ENCODE data around the gene TTC29. TPM values are rescaled to one million over a fixed set of nuclear protein-coding genes. Genes with fewer than 3 reads are reported as not detected.

The TTC29 gene
- total RNA-seq, 3 donors from 2014 or later: 0.29 TPM; not detected in 2

- intact Hi-C loops (cut with DNase I; ENCODE audit: low total_unique reads): no loop called here
- Histone ChIP-seq H3K27me3 (no peaks in the 10 kb centered on the region), H3K4me1 (no peaks in the 10 kb centered on the region), H3K4me3 (no peak overlapping the region), H3K27ac (no peak overlapping the region), H3K9me3 (no peaks in the 10 kb centered on the region), H3K36me3 (no peaks in the 10 kb centered on the region)
- TF ChIP-seq CTCF (IDR thresholded peaks at IDR 0.05) (no peak), POLR2A (IDR thresholded peaks at IDR 0.05) (no peak), POLR2AphosphoS5 (IDR thresholded peaks at IDR 0.05) (no peak)
- no peak for DNase-seq (ENCODE audit: low spot score in 2 of 2)
Observed at GRCh38 chr4:146900295-146900694, 45.4 kb downstream of the TTC29 start.

- TF ChIP-seq POLR2A (IDR thresholded peaks at IDR 0.05) (no peak), CTCF (IDR thresholded peaks at IDR 0.05) (no peak), POLR2AphosphoS5 (IDR thresholded peaks at IDR 0.05) (no peak)
- no peak overlapping the region for H3K4me3 ChIP-seq
- no peaks in the 10 kb centered on the region for H3K27me3 ChIP-seq
- H3K27ac ChIP-seq: no peak overlapping the region
- H3K4me1 ChIP-seq: no peaks in the 10 kb centered on the region
- H3K9me3 ChIP-seq: no peaks in the 10 kb centered on the region
- no peak for DNase-seq (ENCODE audit: low spot score in 2 of 2)
- H3K36me3 ChIP-seq: no peaks in the 10 kb centered on the region
- intact Hi-C loops (cut with DNase I; ENCODE audit: low total_unique reads): no loop called here
Observed at GRCh38 chr4:146890301-146890700, 55.4 kb downstream of the TTC29 start.

- H3K36me3 ChIP-seq: no peaks in the 10 kb centered on the region
- H3K4me1 ChIP-seq: no peaks in the 10 kb centered on the region
- DNase-seq (ENCODE audit: low spot score in 2 of 2): no peak
- intact Hi-C loops (cut with DNase I; ENCODE audit: low total_unique reads): no loop called here
- no peak overlapping the region for H3K27ac ChIP-seq
- H3K27me3 ChIP-seq: no peaks in the 10 kb centered on the region
- H3K9me3 ChIP-seq: no peaks in the 10 kb centered on the region
- H3K4me3 ChIP-seq: no peak overlapping the region
- TF ChIP-seq POLR2A (IDR thresholded peaks at IDR 0.05) (no peak), CTCF (IDR thresholded peaks at IDR 0.05) (no peak), POLR2AphosphoS5 (IDR thresholded peaks at IDR 0.05) (no peak)
Observed at GRCh38 chr4:146883070-146883469, 62.6 kb downstream of the TTC29 start.

GRCh38 chr4:146857298-146857697, 88.4 kb downstream of the TTC29 start:
- Histone ChIP-seq H3K27ac (no peak overlapping the region), H3K9me3 (no peaks in the 10 kb centered on the region), H3K4me3 (no peak overlapping the region), H3K4me1 (no peaks in the 10 kb centered on the region), H3K27me3 (no peaks in the 10 kb centered on the region), H3K36me3 (no peaks in the 10 kb centered on the region)
- DNase-seq (ENCODE audit: low spot score in 2 of 2): no peak
- intact Hi-C loops (cut with DNase I; ENCODE audit: low total_unique reads): no loop called here
- no peak for TF ChIP-seq POLR2AphosphoS5 (IDR thresholded peaks at IDR 0.05)
- no peak for TF ChIP-seq CTCF (IDR thresholded peaks at IDR 0.05)

- H3K9me3 ChIP-seq: no peaks in the 10 kb centered on the region
- DNase-seq (ENCODE audit: low spot score in 2 of 2): no peak
- no peak for TF ChIP-seq POLR2AphosphoS5 (IDR thresholded peaks at IDR 0.05)
- no peak for TF ChIP-seq POLR2A (IDR thresholded peaks at IDR 0.05)
- TF ChIP-seq CTCF (IDR thresholded peaks at IDR 0.05): no peak
- H3K27ac ChIP-seq: no peak overlapping the region
- no peaks in the 10 kb centered on the region for H3K4me1 ChIP-seq
- H3K27me3 ChIP-seq: no peaks in the 10 kb centered on the region
- H3K36me3 ChIP-seq: no peaks in the 10 kb centered on the region
- intact Hi-C loops (cut with DNase I; ENCODE audit: low total_unique reads): no loop called here
- H3K4me3 ChIP-seq: no peak overlapping the region
Observed at GRCh38 chr4:146855761-146856160, 89.9 kb downstream of the TTC29 start.

All from breast epithelium (tissue), 4 donors.